HG03457 (cell line): ENCODE data around the gene MIER3.

Experiments used
- ATAC-seq: cut with Tn5 transposase; IDR thresholded peaks from one replicate; pipeline ENCODE4 v1.9.1; 2021; ENCODE audit warnings: moderate number of reproducible peaks; ENCODE audit not compliant: unreplicated experiment

Gene MIER3

GRCh38 chr5:56900395-56900794, 51.5 kb downstream of the MIER3 start:
- no peak for ATAC-seq

DNA sequence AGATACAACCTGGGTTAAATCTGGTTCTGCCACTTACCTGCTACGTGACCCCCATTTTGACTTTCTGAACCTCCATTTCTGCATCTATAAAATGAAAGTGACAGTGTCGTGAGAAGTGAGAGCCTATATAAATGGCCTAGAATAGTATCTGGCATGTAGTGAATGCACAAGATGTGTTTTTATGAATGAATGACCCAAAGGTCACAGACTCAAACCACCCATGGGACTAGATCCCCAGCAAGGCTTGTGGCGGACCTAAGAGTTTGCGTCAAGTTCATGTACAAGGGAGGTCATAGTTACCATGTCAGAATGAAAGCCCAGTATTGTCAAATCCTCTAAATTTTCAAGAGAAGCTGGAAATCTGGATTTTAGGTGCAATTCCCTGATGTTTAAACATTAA, 53.7 kb downstream of the MIER3 start:
- no peak for ATAC-seq

DNA sequence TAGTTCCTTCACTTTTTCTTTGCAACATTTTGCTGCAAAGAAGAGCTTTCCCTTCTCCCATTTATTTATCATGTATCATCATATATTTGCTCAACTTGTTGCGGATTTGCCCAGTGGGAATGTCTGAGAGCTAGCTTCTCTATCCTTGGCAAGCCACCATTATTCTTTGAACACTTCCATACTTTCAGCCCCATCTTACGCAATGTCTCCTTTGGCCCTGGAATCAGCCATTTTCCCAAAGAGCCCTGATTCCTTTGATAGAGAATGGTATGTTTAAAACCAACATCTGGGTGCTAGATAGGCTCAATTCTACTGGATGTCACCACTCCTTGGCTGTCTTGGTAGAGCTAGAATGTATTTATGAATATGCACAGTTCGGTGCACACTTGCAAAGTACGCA, 55.2 kb downstream of the MIER3 start:
- no peak for ATAC-seq

GRCh38 chr5:56893251-56893951, 58.5 kb downstream of the MIER3 start:
- no peak for ATAC-seq

DNA sequence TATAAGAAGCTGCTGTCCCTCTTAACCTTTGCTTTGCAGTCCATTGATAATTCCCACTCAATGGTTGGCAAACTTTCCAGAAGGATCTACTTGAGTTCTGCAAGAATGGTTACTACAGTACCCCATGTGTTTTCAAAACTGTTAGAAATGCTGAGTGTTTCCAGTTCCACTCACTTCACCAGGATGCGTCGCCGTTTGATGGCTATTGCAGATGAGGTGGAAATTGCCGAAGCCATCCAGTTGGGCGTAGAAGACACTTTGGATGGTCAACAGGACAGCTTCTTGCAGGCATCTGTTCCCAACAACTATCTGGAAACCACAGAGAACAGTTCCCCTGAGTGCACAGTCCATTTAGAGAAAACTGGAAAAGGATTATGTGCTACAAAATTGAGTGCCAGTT, 70.4 kb downstream of the MIER3 start:
- ATAC-seq, result no peak

DNA sequence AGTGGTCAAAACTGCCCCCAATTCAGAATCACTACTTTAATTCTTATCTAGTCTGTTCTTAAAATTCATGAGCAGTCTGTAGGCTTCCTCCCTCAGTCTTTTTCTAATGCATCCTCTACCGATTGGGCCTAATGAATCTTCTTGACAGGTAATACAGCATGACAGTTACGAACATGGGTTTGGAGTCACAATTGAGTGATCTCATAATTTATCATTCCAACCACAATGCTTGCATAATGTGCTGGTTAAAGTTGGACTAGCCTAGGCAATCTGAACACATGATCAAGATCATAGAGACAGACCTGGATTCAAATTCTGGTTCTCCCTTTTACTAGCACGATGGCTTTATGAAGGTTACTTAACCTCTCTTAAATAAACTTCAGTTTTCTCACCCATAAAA, 75.6 kb downstream of the MIER3 start:
- no peak for ATAC-seq

- no peak for ATAC-seq
Observed at GRCh38 chr5:56873056-56873455, 78.9 kb downstream of the MIER3 start.

- ATAC-seq, result no peak
Observed at GRCh38 chr5:56871777-56872176, 80.1 kb downstream of the MIER3 start.
